Measurements from ENCODE around the gene GPR89B. TPM values are rescaled to one million over a fixed set of nuclear protein-coding genes. Genes with fewer than 3 reads are reported as not detected.
"Not testable (repeated sequence)": the region's sequence is repeated elsewhere in the genome, so short reads cannot be mapped to it uniquely, and the experiment has no call there.

Gene GPR89B
- total RNA-seq, 1 experiment from 2014 or later: 25.2 TPM

- H3K27ac ChIP-seq: no peak overlapping the region
- no peaks in the 10 kb centered on the region for H3K36me3 ChIP-seq
Observed at GRCh38 chr1:147907786-147908509, 20.3 kb upstream of the GPR89B start.

DNA sequence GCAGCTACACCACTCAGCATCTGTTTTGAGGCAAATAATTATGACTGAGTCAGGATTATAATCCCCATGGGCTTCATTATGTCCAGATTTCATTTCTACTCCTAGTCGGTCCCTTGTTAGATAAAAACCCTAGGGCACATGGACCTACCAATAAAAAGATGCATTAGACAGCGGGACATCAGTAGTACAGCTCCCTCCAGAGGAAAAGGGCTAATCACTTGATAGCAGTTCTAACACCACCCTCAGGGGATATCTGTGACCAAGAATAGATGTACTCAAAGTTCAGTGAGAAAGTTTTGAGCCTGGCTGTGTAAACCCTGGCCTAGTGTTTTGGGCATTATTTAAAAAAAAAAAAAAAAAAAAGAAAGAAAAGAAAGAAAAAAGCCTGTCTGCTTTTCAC lies 15.7 kb upstream of the GPR89B start:
- Histone ChIP-seq H3K27me3 (replicated peaks) (peaks cover 10% of the 10 kb centered on the region), H3K4me1 (replicated peaks) (no peaks in the 10 kb centered on the region), H3K36me3 (no peaks in the 10 kb centered on the region), H3K27ac (no peak overlapping the region), H3K4me3 (no peak overlapping the region), H3K9me3 (replicated peaks) (no peaks in the 10 kb centered on the region)
- DNase-seq (ENCODE audit: low read depth in 1 of 2, low spot score in 2 of 2): no peak

More at GRCh38 chr1:147907786-147908509, 20.3 kb upstream of the GPR89B start:
- no peak for DNase-seq (ENCODE audit: low read depth in 1 of 2, low spot score in 2 of 2)
- H3K4me3 ChIP-seq: no peak overlapping the region
- H3K4me1 ChIP-seq (replicated peaks): no peaks in the 10 kb centered on the region
- no peaks in the 10 kb centered on the region; the same call in 1 of the 2 replicates for H3K27me3 ChIP-seq (replicated peaks)
- H3K9me3 ChIP-seq (replicated peaks): no peaks in the 10 kb centered on the region

GRCh38 chr1:147913362-147913942 lies 14.8 kb upstream of the GPR89B start:
- H3K36me3 ChIP-seq: no peaks in the 10 kb centered on the region
- DNase-seq (ENCODE audit: low read depth in 1 of 2, low spot score in 2 of 2): no peak
- H3K9me3 ChIP-seq (replicated peaks): no peaks in the 10 kb centered on the region

DNA sequence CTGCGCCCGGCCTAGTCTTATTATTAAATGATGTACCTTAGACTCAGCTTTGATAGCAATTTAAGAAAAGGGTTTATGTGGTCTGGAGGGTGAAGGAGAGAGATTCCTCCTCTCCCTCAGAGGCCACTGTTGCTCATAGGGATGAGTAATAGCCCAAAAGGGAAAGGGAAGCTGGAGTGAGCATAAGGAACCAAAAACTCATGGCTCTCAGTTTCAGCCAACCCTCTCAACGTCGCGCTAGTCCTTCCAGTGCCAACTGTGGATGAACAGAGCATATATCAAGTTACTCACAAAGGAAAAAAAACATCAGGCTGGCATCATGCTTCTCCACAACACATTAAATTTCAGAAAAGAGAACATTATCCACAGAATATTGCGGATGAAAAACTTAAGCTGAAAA lies 8.3 kb upstream of the GPR89B start:
- H3K36me3 ChIP-seq: no peaks in the 10 kb centered on the region
- no peaks in the 10 kb centered on the region for H3K4me1 ChIP-seq (replicated peaks)
- DNase-seq (ENCODE audit: low read depth in 1 of 2, low spot score in 2 of 2): no peak
- H3K27me3 ChIP-seq (replicated peaks): peaks cover 10% of the 10 kb centered on the region
- H3K9me3 ChIP-seq (replicated peaks): no peaks in the 10 kb centered on the region
- no peak overlapping the region for H3K27ac ChIP-seq
- H3K4me3 ChIP-seq: no peak overlapping the region

More at GRCh38 chr1:147913362-147913942, 14.8 kb upstream of the GPR89B start:
- no peak overlapping the region for H3K4me3 ChIP-seq
- peaks cover 10% of the 10 kb centered on the region for H3K27me3 ChIP-seq (replicated peaks)
- no peaks in the 10 kb centered on the region for H3K4me1 ChIP-seq (replicated peaks)
- no peak overlapping the region for H3K27ac ChIP-seq

- H3K4me3 ChIP-seq: no peak overlapping the region
- no peak overlapping the region for H3K27ac ChIP-seq
- no peak for DNase-seq (ENCODE audit: low read depth in 1 of 2, low spot score in 2 of 2)
- no peaks in the 10 kb centered on the region for H3K4me1 ChIP-seq (replicated peaks)
- no peaks in the 10 kb centered on the region for H3K9me3 ChIP-seq (replicated peaks)
- no peaks in the 10 kb centered on the region for H3K27me3 ChIP-seq (replicated peaks)
- H3K36me3 ChIP-seq: no peaks in the 10 kb centered on the region
Observed at GRCh38 chr1:147924813-147925212, 3.4 kb upstream of the GPR89B start.

GRCh38 chr1:147927215-147927614 lies 1.0 kb upstream of the GPR89B start:
- H3K4me3 ChIP-seq; H3K36me3 ChIP-seq; H3K27me3 ChIP-seq (replicated peaks); H3K4me1 ChIP-seq (replicated peaks); DNase-seq (ENCODE audit: low read depth in 1 of 2, low spot score in 2 of 2); H3K27ac ChIP-seq; H3K9me3 ChIP-seq (replicated peaks): not testable (repeated sequence)

DNA sequence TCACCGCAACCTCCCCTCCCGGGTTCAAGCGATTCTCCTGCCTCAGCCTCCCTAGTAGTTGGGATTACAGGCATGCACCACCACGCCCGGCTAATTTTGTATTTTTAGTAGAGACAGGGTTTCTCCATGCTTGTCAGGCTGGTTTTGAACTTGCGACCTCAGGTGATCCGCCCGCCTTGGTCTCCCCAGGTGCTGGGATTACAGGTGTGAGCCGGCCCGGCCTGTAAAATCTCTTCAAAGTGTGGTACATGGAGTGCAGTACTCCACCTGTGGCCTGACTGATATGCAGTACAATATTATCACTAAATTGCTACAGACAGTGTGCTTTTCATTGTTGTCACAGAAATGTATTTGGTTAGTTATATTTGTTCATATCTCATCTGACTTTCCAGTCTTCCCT lies 531 bp upstream of the GPR89B start:
- not testable (repeated sequence) for H3K4me3 ChIP-seq; H3K27ac ChIP-seq; DNase-seq (ENCODE audit: low read depth in 1 of 2, low spot score in 2 of 2); H3K4me1 ChIP-seq (replicated peaks); H3K27me3 ChIP-seq (replicated peaks); H3K9me3 ChIP-seq (replicated peaks); H3K36me3 ChIP-seq

GRCh38 chr1:147931137-147931536 lies 2.9 kb downstream of the GPR89B start:
- not testable (repeated sequence) for H3K9me3 ChIP-seq (replicated peaks); H3K4me3 ChIP-seq; H3K4me1 ChIP-seq (replicated peaks); H3K27ac ChIP-seq; H3K27me3 ChIP-seq (replicated peaks); DNase-seq (ENCODE audit: low read depth in 1 of 2, low spot score in 2 of 2); H3K36me3 ChIP-seq

- H3K27me3 ChIP-seq (replicated peaks); H3K9me3 ChIP-seq (replicated peaks); H3K4me3 ChIP-seq; H3K4me1 ChIP-seq (replicated peaks); DNase-seq (ENCODE audit: low read depth in 1 of 2, low spot score in 2 of 2); H3K36me3 ChIP-seq; H3K27ac ChIP-seq: not testable (repeated sequence)
Observed at GRCh38 chr1:147935296-147935695, 7.1 kb downstream of the GPR89B start.

DNA sequence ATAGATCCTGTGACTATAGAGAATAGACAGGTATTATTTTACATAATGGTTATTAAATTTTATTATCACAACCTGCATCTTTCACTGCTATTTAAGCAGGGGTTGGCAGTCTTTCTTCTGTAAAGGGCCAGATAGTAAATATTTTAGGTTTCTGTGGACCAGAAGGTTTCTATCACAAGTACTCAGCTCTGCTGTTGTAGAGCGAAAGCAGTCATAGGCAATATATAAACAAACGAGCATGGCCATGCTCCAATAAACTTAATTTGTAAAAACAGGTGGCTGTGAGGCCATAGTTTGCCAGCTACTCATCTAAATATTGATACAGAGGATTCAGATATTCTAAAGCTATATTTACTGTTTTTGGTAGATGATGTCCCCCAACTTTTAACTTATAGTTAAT lies 12.2 kb downstream of the GPR89B start:
- H3K4me3 ChIP-seq; H3K27me3 ChIP-seq (replicated peaks); DNase-seq (ENCODE audit: low read depth in 1 of 2, low spot score in 2 of 2); H3K4me1 ChIP-seq (replicated peaks); H3K27ac ChIP-seq; H3K36me3 ChIP-seq; H3K9me3 ChIP-seq (replicated peaks): not testable (repeated sequence)

DNA sequence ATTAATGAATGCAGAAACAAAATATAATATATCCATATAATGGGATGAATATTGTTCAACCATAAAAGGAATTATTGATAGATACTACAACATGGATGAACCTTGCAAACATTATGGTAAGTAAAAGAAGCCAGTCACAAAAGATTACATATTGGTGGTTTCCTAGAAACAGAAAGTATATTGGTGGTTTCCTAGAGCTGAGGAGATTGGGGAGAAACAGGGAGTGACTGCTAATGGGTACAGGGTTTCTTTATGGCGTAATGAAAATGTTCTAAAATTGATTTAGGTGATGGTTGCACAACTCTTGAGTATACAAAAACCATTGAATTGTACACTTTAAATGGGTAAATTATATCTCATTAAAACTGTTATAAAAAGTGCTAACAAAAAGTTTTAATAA lies 14.3 kb downstream of the GPR89B start:
- H3K27ac ChIP-seq; DNase-seq (ENCODE audit: low read depth in 1 of 2, low spot score in 2 of 2); H3K36me3 ChIP-seq; H3K9me3 ChIP-seq (replicated peaks); H3K4me1 ChIP-seq (replicated peaks); H3K27me3 ChIP-seq (replicated peaks); H3K4me3 ChIP-seq: not testable (repeated sequence)

- DNase-seq (ENCODE audit: low read depth in 1 of 2, low spot score in 2 of 2); H3K27me3 ChIP-seq (replicated peaks); H3K9me3 ChIP-seq (replicated peaks); H3K36me3 ChIP-seq; H3K4me1 ChIP-seq (replicated peaks); H3K4me3 ChIP-seq; H3K27ac ChIP-seq: not testable (repeated sequence)
Observed at GRCh38 chr1:147949517-147949916, 21.3 kb downstream of the GPR89B start.

DNA sequence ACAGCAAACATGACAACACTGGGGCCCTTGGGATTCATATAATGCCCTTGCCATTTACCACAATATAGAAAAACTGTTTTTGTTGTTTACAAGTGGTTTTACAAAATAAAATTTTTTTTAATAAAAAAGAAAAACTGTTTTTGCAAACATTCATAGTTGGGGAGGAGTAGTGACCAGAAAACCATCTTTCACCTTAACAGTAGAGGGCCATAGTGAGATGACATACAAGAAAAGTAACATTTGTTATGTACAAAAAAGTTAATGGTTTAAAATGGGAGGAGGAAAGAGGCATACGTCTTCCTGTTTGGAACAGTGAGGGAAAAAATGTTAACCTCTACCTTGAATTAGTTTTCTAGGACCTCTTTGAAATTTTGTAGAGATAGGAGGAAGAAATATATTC lies 30.7 kb downstream of the GPR89B start:
- H3K4me1 ChIP-seq (replicated peaks); DNase-seq (ENCODE audit: low read depth in 1 of 2, low spot score in 2 of 2); H3K27ac ChIP-seq; H3K36me3 ChIP-seq; H3K4me3 ChIP-seq; H3K9me3 ChIP-seq (replicated peaks); H3K27me3 ChIP-seq (replicated peaks): not testable (repeated sequence)

GRCh38 chr1:147959680-147960079 lies 31.5 kb downstream of the GPR89B start:
- H3K27ac ChIP-seq; H3K4me3 ChIP-seq; H3K36me3 ChIP-seq; DNase-seq (ENCODE audit: low read depth in 1 of 2, low spot score in 2 of 2); H3K9me3 ChIP-seq (replicated peaks); H3K27me3 ChIP-seq (replicated peaks); H3K4me1 ChIP-seq (replicated peaks): not testable (repeated sequence)

DNA sequence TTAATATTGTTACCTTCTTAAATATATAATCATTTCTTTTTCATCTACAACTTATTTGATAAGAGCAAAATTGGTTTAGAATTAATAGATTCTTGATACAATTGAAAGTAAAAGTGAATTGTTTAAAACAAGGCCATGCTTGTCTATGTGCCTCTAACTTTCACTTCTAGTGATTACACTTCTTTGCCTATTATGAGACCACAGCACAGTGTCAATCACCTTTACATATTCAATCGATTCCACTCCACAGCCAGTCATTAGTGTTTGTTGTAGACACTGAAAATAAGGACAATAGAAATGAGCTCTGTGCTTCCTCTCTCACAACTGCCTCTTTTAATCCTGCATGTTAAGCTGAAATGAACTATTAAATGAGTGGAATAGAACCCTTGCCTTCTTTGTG lies 36.4 kb downstream of the GPR89B start:
- H3K27ac ChIP-seq; H3K9me3 ChIP-seq (replicated peaks); H3K4me3 ChIP-seq; H3K27me3 ChIP-seq (replicated peaks); DNase-seq (ENCODE audit: low read depth in 1 of 2, low spot score in 2 of 2); H3K4me1 ChIP-seq (replicated peaks); H3K36me3 ChIP-seq: not testable (repeated sequence)

Measured in SJSA1 (cell line).